GM12892 (cell line): Measurements from ENCODE around the gene ZSWIM7.
"Not testable (repeated sequence)": the region's sequence is repeated elsewhere in the genome, so short reads cannot be mapped to it uniquely, and the experiment has no call there.

Source experiments
- DNase-seq: peaks from one replicate; pipeline ENCODE4 v3.0.0; 2011; ENCODE audit not compliant: insufficient read length
- FAIRE-seq: peaks from 2 replicates; lab custom pipeline; 2011; peaks lifted over from hg19 to GRCh38; lab: Jason Lieb, UNC
- POLR2A ChIP-seq: IDR thresholded peaks from 2 replicates; pipeline ENCODE4 v1.6.1; 2011; ENCODE audit warnings: low read depth, low read length, control low read depth
- POLR2AphosphoS5 ChIP-seq: IDR thresholded peaks from 2 replicates; pipeline ENCODE4 v1.6.1; 2011; ENCODE audit warnings: low read depth, low read length, control low read depth
- TAF1 ChIP-seq: IDR thresholded peaks from 2 replicates; pipeline ENCODE4 v1.6.1; 2011; ENCODE audit warnings: low read depth, mild to moderate bottlenecking, control low read depth, low read length, borderline replicate concordance

Gene ZSWIM7

GRCh38 chr17:15942207-15942833 lies 57.2 kb downstream of the ZSWIM7 start:
- TF ChIP-seq POLR2A: no peak
- TF ChIP-seq TAF1: no peak
- no peak for TF ChIP-seq POLR2AphosphoS5
- DNase-seq (no peak), FAIRE-seq (no peak)

DNA sequence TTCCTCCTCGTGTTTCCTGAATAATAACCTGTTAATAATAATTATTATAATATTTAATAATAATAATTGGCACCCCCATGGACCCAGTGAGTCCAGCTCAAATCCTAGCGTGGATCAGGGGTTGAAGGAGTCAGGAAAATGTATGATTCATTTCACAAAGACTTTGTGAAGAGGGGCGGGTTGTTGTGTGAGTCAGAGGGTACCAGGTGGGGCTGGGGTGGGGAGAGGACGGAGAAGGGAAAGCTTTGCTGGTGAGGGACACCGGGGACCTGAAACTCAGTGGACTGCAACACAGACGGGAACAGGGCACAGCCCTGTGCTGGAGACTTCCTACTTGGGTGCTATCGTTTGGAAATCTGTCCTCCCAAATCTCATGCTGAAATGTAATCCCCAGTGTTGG lies 57.7 kb downstream of the ZSWIM7 start:
- no peak for TF ChIP-seq POLR2A
- no peak for TF ChIP-seq POLR2AphosphoS5
- no peak for TF ChIP-seq TAF1
- DNase-seq (no peak), FAIRE-seq (no peak)

- not testable (repeated sequence) for DNase-seq, FAIRE-seq
Observed at GRCh38 chr17:15936481-15936880, 63.0 kb downstream of the ZSWIM7 start.

GRCh38 chr17:15935891-15936290 lies 63.6 kb downstream of the ZSWIM7 start:
- no peak for FAIRE-seq
- no peak for DNase-seq
- TF ChIP-seq TAF1 (no peak), POLR2AphosphoS5 (no peak), POLR2A (no peak)

GRCh38 chr17:15934866-15935265 lies 64.6 kb downstream of the ZSWIM7 start:
- TF ChIP-seq POLR2AphosphoS5 (no peak), TAF1 (no peak), POLR2A (no peak)
- FAIRE-seq (no peak), DNase-seq (no peak)

DNA sequence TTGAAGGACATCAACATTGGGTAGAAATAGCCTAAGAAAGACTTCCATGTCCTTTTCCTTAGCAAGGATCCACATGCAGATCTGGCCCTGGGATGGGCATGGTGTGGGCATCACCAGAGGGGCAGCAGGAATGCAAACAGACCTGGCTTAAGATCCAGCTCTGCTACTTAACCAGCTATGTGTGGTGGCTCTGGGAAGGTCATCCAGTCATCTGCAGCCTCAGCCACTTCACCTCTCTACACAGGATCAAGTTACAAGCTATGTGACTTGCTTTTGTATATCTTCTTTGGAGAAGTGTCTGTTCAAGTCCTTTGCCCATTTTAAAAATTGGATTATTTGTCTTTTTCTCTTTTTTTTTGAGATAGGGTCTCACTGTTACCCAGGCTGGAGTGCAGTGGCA lies 68.1 kb downstream of the ZSWIM7 start:
- DNase-seq (no peak), FAIRE-seq (no peak)
- TF ChIP-seq POLR2A: no peak

DNA sequence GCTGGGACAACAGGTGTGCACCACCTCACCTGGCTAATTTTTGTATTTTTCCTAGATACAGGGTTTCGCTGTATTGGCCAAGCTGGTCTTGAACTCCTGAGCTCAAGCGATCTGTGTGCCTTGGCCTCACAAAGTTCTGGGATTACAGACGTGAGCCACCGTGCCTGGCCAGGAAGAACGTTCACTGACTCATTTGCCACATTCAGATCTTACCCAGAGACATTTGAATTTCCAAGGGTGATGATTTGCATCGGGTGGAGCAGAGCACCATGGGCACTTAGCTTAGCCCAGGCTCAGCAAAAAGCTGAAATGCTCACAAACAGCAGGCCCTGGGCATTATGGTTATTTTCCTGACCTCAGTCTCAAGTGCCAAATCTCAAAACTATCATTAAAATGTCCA lies 69.1 kb downstream of the ZSWIM7 start:
- TF ChIP-seq POLR2AphosphoS5 (no peak), POLR2A (no peak), TAF1 (no peak)
- FAIRE-seq: no peak
- no peak for DNase-seq

GRCh38 chr17:15929941-15930340 lies 69.6 kb downstream of the ZSWIM7 start:
- TF ChIP-seq TAF1 (no peak), POLR2AphosphoS5 (no peak), POLR2A (no peak)
- no peak for FAIRE-seq
- no peak for DNase-seq

GRCh38 chr17:15928286-15928785 lies 71.2 kb downstream of the ZSWIM7 start:
- FAIRE-seq (no peak), DNase-seq (no peak)
- TF ChIP-seq POLR2A: no peak
- TF ChIP-seq POLR2AphosphoS5: no peak
- TF ChIP-seq TAF1: no peak
